Keratinocyte (primary cell): ENCODE data around the gene KLK3.

Experiments used
- CTCF ChIP-seq, 3 experiments: IDR thresholded peaks in 1 of 3; conservative IDR thresholded peaks in 1 of 3; optimal IDR thresholded peaks in 1 of 3; 2 replicates in 2 of 3; 3 replicates in 1 of 3; pipeline versions ENCODE3 to v1.5.1; 2011; ENCODE audit warnings: low read length in 3 of 3, mild to moderate bottlenecking in 3 of 3, moderate library complexity in 2 of 3, control low read depth in 1 of 3, inconsistent platforms in 1 of 3; ENCODE audit not compliant: insufficient read depth in 2 of 3; ENCODE audit errors: extremely low read depth in 1 of 3
- EZH2 ChIP-seq: IDR thresholded peaks from one replicate; pipeline ENCODE4 v1.6.1; 2012; ENCODE audit warnings: inconsistent platforms, mild to moderate bottlenecking, low read length, moderate library complexity

DNA sequence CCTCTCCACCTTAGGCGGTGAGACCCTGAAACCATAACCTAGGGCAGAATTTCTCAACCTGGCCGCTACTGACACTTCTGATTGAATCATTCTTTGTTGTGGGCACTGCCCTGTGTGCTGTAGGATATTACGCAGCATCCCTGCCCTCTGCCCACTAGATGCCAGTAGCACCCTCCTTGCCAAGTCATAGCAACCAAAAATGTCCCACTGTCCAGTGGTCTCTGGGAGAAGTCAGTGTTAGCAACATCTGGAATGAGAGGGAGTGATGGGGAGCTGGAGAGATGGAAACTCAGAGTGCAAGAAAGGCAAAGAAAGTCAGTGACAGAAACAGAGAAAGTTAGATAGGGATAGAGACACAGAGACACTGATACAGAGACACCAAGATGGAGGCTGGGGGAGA is 42.9 kb downstream of the KLK3 start:
- TF ChIP-seq CTCF (optimal IDR thresholded peaks at IDR 0.05 in 1 of 3, IDR thresholded peaks at IDR 0.05 in 1 of 3, conservative IDR thresholded peaks at IDR 0.05 in 1 of 3; ENCODE audit: extremely low read depth in 1 of 3, insufficient read depth in 2 of 3, low read length in 3 of 3) (peak in 1 of 3 experiments; percentile 34), EZH2 (no peak)
